ENCODE data around the gene MRPL10. TPM values are rescaled to one million over a fixed set of nuclear protein-coding genes. Genes with fewer than 3 reads are reported as not detected.

MRPL10 gene
- total RNA-seq, 1 experiment from 2014 or later, result 112 TPM

DNA sequence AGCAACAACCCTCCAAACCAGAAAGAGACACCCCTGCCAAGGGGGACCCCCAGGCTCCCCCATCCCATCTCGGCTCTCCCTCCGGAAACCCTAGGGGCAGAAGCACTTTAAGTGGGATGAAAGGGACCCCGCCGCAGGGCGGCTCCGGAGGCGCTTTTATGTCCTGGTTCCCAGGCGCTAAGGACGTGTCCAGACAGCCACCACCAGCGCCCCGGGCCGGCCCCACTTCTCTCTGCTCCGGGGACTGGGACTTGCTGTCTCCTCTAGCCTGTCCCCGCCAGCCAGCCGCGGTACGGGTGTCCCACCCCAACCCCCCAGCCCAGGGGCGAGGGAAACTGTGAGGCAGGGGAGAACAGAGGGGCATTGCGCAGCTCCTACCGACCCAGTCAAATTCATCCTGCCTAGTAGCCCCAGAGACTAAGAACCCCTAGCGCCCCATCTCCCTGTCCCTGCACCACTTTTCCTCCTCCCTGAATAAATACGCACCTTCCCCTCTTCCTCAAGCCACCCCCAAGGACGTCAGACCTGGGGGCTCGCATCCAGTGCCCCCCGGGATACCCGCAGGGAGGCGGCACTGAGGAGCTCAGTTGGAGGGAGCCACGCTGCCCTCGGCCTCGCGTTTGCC lies 15.5 kb upstream of the MRPL10 start:
- ChIA-PET POLR2A (interaction anchor here (1.0 kb wide), 1 partner anchor 15 kb away, joined by 3 read pairs; the partner anchor contains the start of genes LRRC46 and MRPL10), CTCF (interaction anchor here (1.2 to 12.6 kb wide), 4 partner anchors 9 to 100 kb away, joined by 3 to 393 read pairs (median 4); partner anchors contain the start of genes PNPO and SP2), RAD21 (ENCODE audit: low non-redundant PET in 1 of 2, low total read pairs in 2 of 2, uncharacterized antibody in 2 of 2, unreplicated experiment in 2 of 2) (interaction anchor here in 1 of 2 experiments (1.7 kb wide), 1 partner anchor 43 kb away, joined by 4 read pairs; no protein-coding TSS in a partner anchor)
- BruUV-seq (replicated peaks), result no TSS peak
- no peak overlapping the region for H3K9ac ChIP-seq (ENCODE audit: low read length)
- TF ChIP-seq, protein P1, sequence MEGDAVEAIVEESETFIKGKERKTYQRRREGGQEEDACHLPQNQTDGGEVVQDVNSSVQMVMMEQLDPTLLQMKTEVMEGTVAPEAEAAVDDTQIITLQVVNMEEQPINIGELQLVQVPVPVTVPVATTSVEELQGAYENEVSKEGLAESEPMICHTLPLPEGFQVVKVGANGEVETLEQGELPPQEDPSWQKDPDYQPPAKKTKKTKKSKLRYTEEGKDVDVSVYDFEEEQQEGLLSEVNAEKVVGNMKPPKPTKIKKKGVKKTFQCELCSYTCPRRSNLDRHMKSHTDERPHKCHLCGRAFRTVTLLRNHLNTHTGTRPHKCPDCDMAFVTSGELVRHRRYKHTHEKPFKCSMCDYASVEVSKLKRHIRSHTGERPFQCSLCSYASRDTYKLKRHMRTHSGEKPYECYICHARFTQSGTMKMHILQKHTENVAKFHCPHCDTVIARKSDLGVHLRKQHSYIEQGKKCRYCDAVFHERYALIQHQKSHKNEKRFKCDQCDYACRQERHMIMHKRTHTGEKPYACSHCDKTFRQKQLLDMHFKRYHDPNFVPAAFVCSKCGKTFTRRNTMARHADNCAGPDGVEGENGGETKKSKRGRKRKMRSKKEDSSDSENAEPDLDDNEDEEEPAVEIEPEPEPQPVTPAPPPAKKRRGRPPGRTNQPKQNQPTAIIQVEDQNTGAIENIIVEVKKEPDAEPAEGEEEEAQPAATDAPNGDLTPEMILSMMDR (IDR thresholded peaks at IDR 0.05 in 2 of 3, conservative IDR thresholded peaks at IDR 0.05 in 1 of 3; ENCODE audit: borderline replicate concordance in 1 of 3, insufficient read depth in 1 of 3, low read depth in 2 of 3, low read length in 2 of 3), result no peak
- TF ChIP-seq FOSL1 (IDR thresholded peaks at IDR 0.05; ENCODE audit: low read depth), result no peak
- TF ChIP-seq POLR2A (IDR thresholded peaks at IDR 0.05; ENCODE audit: borderline replicate concordance, extremely low read depth, insufficient read depth, insufficient read length), result no peak
- TF ChIP-seq POLR2AphosphoS5 (IDR thresholded peaks at IDR 0.05; ENCODE audit: low read depth, low read length), result no peak
- no peak for TF ChIP-seq SP1 (IDR thresholded peaks at IDR 0.05; ENCODE audit: low read depth)
- TF ChIP-seq, protein P2, sequence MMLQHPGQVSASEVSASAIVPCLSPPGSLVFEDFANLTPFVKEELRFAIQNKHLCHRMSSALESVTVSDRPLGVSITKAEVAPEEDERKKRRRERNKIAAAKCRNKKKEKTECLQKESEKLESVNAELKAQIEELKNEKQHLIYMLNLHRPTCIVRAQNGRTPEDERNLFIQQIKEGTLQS (IDR thresholded peaks at IDR 0.05), result no peak
- TF ChIP-seq ZFX (IDR thresholded peaks at IDR 0.05), result no peak
- TF ChIP-seq, protein P3, sequence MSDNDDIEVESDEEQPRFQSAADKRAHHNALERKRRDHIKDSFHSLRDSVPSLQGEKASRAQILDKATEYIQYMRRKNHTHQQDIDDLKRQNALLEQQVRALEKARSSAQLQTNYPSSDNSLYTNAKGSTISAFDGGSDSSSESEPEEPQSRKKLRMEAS (IDR thresholded peaks at IDR 0.05), result no peak
- no peak for TF ChIP-seq EZH2 (IDR thresholded peaks at IDR 0.05)
- no peak for TF ChIP-seq ELF1 (IDR thresholded peaks at IDR 0.05; ENCODE audit: borderline replicate concordance, low read depth)
- TF ChIP-seq TCF7L2 (IDR thresholded peaks at IDR 0.05; ENCODE audit: borderline replicate concordance, extremely low read depth, insufficient read depth, insufficient read length), result no peak
- no peak for TF ChIP-seq ZNF274 (IDR thresholded peaks at IDR 0.05; ENCODE audit: low read depth, low read length)
- no peak for TF ChIP-seq RAD21 (IDR thresholded peaks at IDR 0.05; ENCODE audit: low read depth)
- TF ChIP-seq CEBPB (IDR thresholded peaks at IDR 0.05; ENCODE audit: low read depth), result no peak
- TF ChIP-seq, protein P4, sequence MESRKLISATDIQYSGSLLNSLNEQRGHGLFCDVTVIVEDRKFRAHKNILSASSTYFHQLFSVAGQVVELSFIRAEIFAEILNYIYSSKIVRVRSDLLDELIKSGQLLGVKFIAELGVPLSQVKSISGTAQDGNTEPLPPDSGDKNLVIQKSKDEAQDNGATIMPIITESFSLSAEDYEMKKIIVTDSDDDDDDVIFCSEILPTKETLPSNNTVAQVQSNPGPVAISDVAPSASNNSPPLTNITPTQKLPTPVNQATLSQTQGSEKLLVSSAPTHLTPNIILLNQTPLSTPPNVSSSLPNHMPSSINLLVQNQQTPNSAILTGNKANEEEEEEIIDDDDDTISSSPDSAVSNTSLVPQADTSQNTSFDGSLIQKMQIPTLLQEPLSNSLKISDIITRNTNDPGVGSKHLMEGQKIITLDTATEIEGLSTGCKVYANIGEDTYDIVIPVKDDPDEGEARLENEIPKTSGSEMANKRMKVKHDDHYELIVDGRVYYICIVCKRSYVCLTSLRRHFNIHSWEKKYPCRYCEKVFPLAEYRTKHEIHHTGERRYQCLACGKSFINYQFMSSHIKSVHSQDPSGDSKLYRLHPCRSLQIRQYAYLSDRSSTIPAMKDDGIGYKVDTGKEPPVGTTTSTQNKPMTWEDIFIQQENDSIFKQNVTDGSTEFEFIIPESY (IDR thresholded peaks at IDR 0.05; ENCODE audit: extremely low read depth, insufficient replicate concordance, low read length), result no peak
- no peak for TF ChIP-seq YY1 (IDR thresholded peaks at IDR 0.05; ENCODE audit: extremely low read depth, insufficient replicate concordance, low read depth, low read length)
- TF ChIP-seq CBX3 (IDR thresholded peaks at IDR 0.05; ENCODE audit: low read depth), result no peak
- TF ChIP-seq EGR1 (IDR thresholded peaks at IDR 0.05; ENCODE audit: low read depth), result no peak
- peaks cover 23% of the 10 kb centered on the region; the same call in 1 of the 2 replicates for H3K79me2 ChIP-seq (ENCODE audit: insufficient read depth, low read length)
- DNase-seq (ENCODE audit: low read depth, low spot score) (no peak), ATAC-seq (no peak)
- no peaks in the 10 kb centered on the region; a peak in 1 of 4 replicates for H3K36me3 ChIP-seq (ENCODE audit: control insufficient read depth in 1 of 2, insufficient read depth in 2 of 2, low read length in 2 of 2)
- H2AFZ ChIP-seq (ENCODE audit: low read depth, low read length, poor library complexity, severe bottlenecking), result no peak overlapping the region
- no peak overlapping the region for H3K27ac ChIP-seq (ENCODE audit: low read depth, low read length)
- intact Hi-C loops (cut with micrococcal nuclease), result no loop called here
- H3K9me3 ChIP-seq (ENCODE audit: control insufficient read depth in 1 of 2, insufficient read depth in 1 of 2, low read depth in 1 of 2, low read length in 2 of 2), result no peaks in the 10 kb centered on the region
- H3K4me1 ChIP-seq (ENCODE audit: control insufficient read depth in 1 of 2, insufficient read depth in 2 of 2, low read length in 2 of 2), result peaks cover 27 to 56% of the 10 kb centered on the region in 2 experiments
- no peak overlapping the region for H3K4me2 ChIP-seq (ENCODE audit: low read length)
- no peaks in the 10 kb centered on the region for H3K27me3 ChIP-seq (ENCODE audit: insufficient read depth, low read length)
- H3K4me3 ChIP-seq (replicated peaks in 1 of 2; ENCODE audit: low read depth in 1 of 2, low read length in 2 of 2), result no peak overlapping the region
- H3K9me2 ChIP-seq (ENCODE audit: insufficient read depth), result no peaks in the 10 kb centered on the region
- no peaks in the 10 kb centered on the region for H4K20me1 ChIP-seq (ENCODE audit: insufficient read depth)

Measured in HCT116 (cell line).